ENCODE results near the gene TGM6. TPM values are rescaled to one million over a fixed set of nuclear protein-coding genes. Genes with fewer than 3 reads are reported as not detected.

Gene TGM6
- total RNA-seq, 1 experiment from 2014 or later, result not detected

- no peak overlapping the region for H3K27ac Mint-ChIP-seq (ENCODE audit: unreplicated experiment)
- H3K27me3 Mint-ChIP-seq (ENCODE audit: unreplicated experiment), result peaks cover 20% of the 10 kb centered on the region
- no peak for DNase-seq
- CTCF ChIA-PET, result no interaction called here
- intact Hi-C loops (cut with micrococcal nuclease; ENCODE audit: unreplicated experiment), result no loop called here
- H3K4me1 Mint-ChIP-seq (ENCODE audit: low read depth, unreplicated experiment), result peaks cover 6% of the 10 kb centered on the region
- no peaks in the 10 kb centered on the region for H3K36me3 Mint-ChIP-seq (ENCODE audit: insufficient read depth, unreplicated experiment)
- TF ChIP-seq, protein P1, sequence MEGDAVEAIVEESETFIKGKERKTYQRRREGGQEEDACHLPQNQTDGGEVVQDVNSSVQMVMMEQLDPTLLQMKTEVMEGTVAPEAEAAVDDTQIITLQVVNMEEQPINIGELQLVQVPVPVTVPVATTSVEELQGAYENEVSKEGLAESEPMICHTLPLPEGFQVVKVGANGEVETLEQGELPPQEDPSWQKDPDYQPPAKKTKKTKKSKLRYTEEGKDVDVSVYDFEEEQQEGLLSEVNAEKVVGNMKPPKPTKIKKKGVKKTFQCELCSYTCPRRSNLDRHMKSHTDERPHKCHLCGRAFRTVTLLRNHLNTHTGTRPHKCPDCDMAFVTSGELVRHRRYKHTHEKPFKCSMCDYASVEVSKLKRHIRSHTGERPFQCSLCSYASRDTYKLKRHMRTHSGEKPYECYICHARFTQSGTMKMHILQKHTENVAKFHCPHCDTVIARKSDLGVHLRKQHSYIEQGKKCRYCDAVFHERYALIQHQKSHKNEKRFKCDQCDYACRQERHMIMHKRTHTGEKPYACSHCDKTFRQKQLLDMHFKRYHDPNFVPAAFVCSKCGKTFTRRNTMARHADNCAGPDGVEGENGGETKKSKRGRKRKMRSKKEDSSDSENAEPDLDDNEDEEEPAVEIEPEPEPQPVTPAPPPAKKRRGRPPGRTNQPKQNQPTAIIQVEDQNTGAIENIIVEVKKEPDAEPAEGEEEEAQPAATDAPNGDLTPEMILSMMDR (IDR thresholded peaks at IDR 0.05; ENCODE audit: unreplicated experiment), result no peak
- H3K9me3 Mint-ChIP-seq (ENCODE audit: low read depth, unreplicated experiment), result no peaks in the 10 kb centered on the region
- no peak overlapping the region for H3K4me3 Mint-ChIP-seq (ENCODE audit: low read depth, unreplicated experiment)
- BruUV-seq (replicated peaks), result no TSS peak
These were observed 19.6 kb upstream of the TGM6 start for GRCh38 chr20:2361035-2361593.

DNA sequence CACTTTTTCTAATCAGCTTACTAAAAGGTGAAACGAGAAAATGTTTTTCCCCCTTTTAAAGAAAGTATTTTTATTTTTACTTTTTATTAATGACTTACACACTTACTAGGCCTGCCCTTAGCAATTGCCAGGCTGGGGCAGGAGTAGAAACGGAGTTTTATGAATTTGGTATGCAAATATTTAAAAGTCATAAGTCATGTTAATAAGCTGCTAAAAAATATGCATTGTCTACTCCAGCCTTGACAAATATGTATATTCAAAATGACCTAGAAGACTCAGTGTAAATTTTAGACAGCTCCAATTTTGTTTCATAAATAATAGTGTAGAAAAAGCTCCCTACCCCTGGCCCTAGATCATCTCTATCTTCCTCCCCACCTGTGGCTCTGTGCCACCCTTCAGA is 17.5 kb upstream of the TGM6 start:
- Mint-ChIP-seq H3K36me3 (ENCODE audit: insufficient read depth, unreplicated experiment) (no peaks in the 10 kb centered on the region), H3K27ac (ENCODE audit: unreplicated experiment) (no peak overlapping the region), H3K4me1 (ENCODE audit: low read depth, unreplicated experiment) (peaks cover 6% of the 10 kb centered on the region), H3K27me3 (ENCODE audit: unreplicated experiment) (peaks cover 13% of the 10 kb centered on the region), H3K4me3 (ENCODE audit: low read depth, unreplicated experiment) (no peak overlapping the region), H3K9me3 (ENCODE audit: low read depth, unreplicated experiment) (no peaks in the 10 kb centered on the region)
- intact Hi-C loops (cut with micrococcal nuclease; ENCODE audit: unreplicated experiment), result no loop called here
- no peak for DNase-seq
- TF ChIP-seq, protein P1 (IDR thresholded peaks at IDR 0.05; ENCODE audit: unreplicated experiment), result no peak
- CTCF ChIA-PET, result no interaction called here
- no TSS peak for BruUV-seq (replicated peaks)

- CTCF ChIA-PET, result no interaction called here
- intact Hi-C loops (cut with micrococcal nuclease; ENCODE audit: unreplicated experiment), result no loop called here
These were observed 17.1 kb upstream of the TGM6 start for GRCh38 chr20:2363587-2363986.

DNA sequence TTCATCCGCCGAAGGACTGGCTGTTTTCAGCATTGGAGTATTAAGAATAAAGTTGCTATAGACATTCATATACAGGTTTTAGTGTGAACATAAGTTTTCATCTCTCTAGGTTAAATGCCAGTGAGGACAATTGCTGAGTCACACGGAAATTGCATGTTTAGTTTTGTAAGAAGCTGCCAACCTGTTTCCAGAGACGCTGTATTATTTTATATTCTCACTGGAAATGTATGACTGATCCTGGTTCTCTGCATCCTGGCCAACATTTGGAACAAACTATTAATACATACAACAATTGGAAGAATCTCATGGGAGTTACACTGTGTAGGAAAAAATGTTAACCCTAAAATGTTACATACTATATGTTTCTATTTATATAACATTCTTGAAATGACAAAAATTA is 16.7 kb upstream of the TGM6 start:
- intact Hi-C loops (cut with micrococcal nuclease; ENCODE audit: unreplicated experiment), result no loop called here
- no peak for DNase-seq
- peaks cover 6% of the 10 kb centered on the region for H3K4me1 Mint-ChIP-seq (ENCODE audit: low read depth, unreplicated experiment)
- TF ChIP-seq, protein P1 (IDR thresholded peaks at IDR 0.05; ENCODE audit: unreplicated experiment), result no peak
- H3K36me3 Mint-ChIP-seq (ENCODE audit: insufficient read depth, unreplicated experiment), result no peaks in the 10 kb centered on the region
- peaks cover 20% of the 10 kb centered on the region for H3K27me3 Mint-ChIP-seq (ENCODE audit: unreplicated experiment)
- H3K27ac Mint-ChIP-seq (ENCODE audit: unreplicated experiment), result no peak overlapping the region
- no peak overlapping the region for H3K4me3 Mint-ChIP-seq (ENCODE audit: low read depth, unreplicated experiment)
- CTCF ChIA-PET, result no interaction called here
- BruUV-seq (replicated peaks), result no TSS peak
- no peaks in the 10 kb centered on the region for H3K9me3 Mint-ChIP-seq (ENCODE audit: low read depth, unreplicated experiment)

More at GRCh38 chr20:2363587-2363986, 17.1 kb upstream of the TGM6 start:
- H3K27ac Mint-ChIP-seq (ENCODE audit: unreplicated experiment), result no peak overlapping the region
- H3K4me1 Mint-ChIP-seq (ENCODE audit: low read depth, unreplicated experiment), result peaks cover 6% of the 10 kb centered on the region
- H3K27me3 Mint-ChIP-seq (ENCODE audit: unreplicated experiment), result peaks cover 15% of the 10 kb centered on the region
- H3K9me3 Mint-ChIP-seq (ENCODE audit: low read depth, unreplicated experiment), result no peaks in the 10 kb centered on the region
- BruUV-seq (replicated peaks), result no TSS peak
- no peak overlapping the region for H3K4me3 Mint-ChIP-seq (ENCODE audit: low read depth, unreplicated experiment)
- no peak for DNase-seq
- no peaks in the 10 kb centered on the region for H3K36me3 Mint-ChIP-seq (ENCODE audit: insufficient read depth, unreplicated experiment)
- TF ChIP-seq, protein P1 (IDR thresholded peaks at IDR 0.05; ENCODE audit: unreplicated experiment), result no peak

All from Calu3 (cell line).